GM12878 (cell line): ENCODE results near the gene PUM2. TPM values are rescaled to one million over a fixed set of nuclear protein-coding genes. Genes with fewer than 3 reads are reported as not detected.

Experiments used
- ATAC-seq: fragments of 200-7000 bp; cut with Tn5 transposase; 3 replicates; pipeline ENCODE4 v1.9.1; 2020; ENCODE audit warnings: mild to moderate bottlenecking, moderate library complexity
- BruUV-seq: library from RNA; stranded (reverse); fragments of 400-500 nt; replicated peaks from 2 replicates; lab custom pipeline; 2021; lab: Mats Ljungman, UMichigan
- CTCF ChIA-PET: fragments of 300-600 bp; sonication (Branson Sonifier 250); formaldehyde crosslinking; extraction: SDS; loops from one replicate; lab custom pipeline; 2021; ENCODE audit warnings: inconsistent platforms; lab: Yijun Ruan, JAX
- POLR2A ChIA-PET: fragments of 350-600 bp; formaldehyde crosslinking; extraction: SDS; loops from one replicate; lab custom pipeline; 2021; ENCODE audit warnings: inconsistent platforms; lab: Charles Lee
- RAD21 ChIA-PET: fragments of 300-600 bp; sonication (Branson Sonifier 250); formaldehyde crosslinking; loops from one replicate; lab custom pipeline; 2023; ENCODE audit warnings: antibody characterized with exemption; ENCODE audit not compliant: unreplicated experiment; lab: Charles Lee
- SMC1A ChIA-PET: fragments of 300-600 bp; sonication (Branson Sonifier 250); formaldehyde crosslinking; loops from one replicate; lab custom pipeline; 2023; ENCODE audit not compliant: unreplicated experiment, uncharacterized antibody; lab: Charles Lee
- DNase-seq: peaks from one replicate; pipeline ENCODE4 v3.0.0-alpha.2; 2011; ENCODE audit warnings: low read depth, low spot score
- FAIRE-seq: peaks from 3 replicates; lab custom pipeline; 2011; peaks lifted over from hg19 to GRCh38; lab: Jason Lieb, UNC
- H2AFZ ChIP-seq: 2 replicates; pipeline ENCODE4 v1.6.0; 2011; ENCODE audit warnings: low read depth, low read length, control low read depth; ENCODE audit not compliant: control insufficient read depth
- H3K27ac ChIP-seq: 2 replicates; pipeline ENCODE4 v1.5.1; 2011; ENCODE audit warnings: control low read depth; ENCODE audit not compliant: control insufficient read depth, insufficient read depth
- H3K27me3 ChIP-seq, 2 experiments: replicated peaks in 1 of 2; 2 replicates each; pipeline versions ENCODE4 v1.6.0 to v1.6.1; 2011; ENCODE audit warnings: low read length in 1 of 2; ENCODE audit not compliant: control insufficient read depth in 2 of 2, insufficient read depth in 2 of 2
- H3K36me3 ChIP-seq, 2 experiments: 2 replicates each; pipeline ENCODE4 v1.5.1; 2011; ENCODE audit warnings: low read length in 1 of 2; ENCODE audit not compliant: control insufficient read depth in 2 of 2, insufficient read depth in 2 of 2
- H3K4me1 ChIP-seq: 2 replicates; pipeline ENCODE4 v1.6.1; 2011; ENCODE audit warnings: mild to moderate bottlenecking, low read length, moderate library complexity, mixed read lengths; ENCODE audit not compliant: control insufficient read depth, insufficient read depth
- H3K4me2 ChIP-seq: 2 replicates; pipeline ENCODE4 v1.6.0; 2011; ENCODE audit warnings: control low read depth; ENCODE audit not compliant: control insufficient read depth, insufficient read depth
- H3K4me3 ChIP-seq: fragments of 200-600 bp; sonication (generic); 2 replicates; pipeline ENCODE4 v1.5.1; 2016
- H3K79me2 ChIP-seq: 2 replicates; pipeline ENCODE4 v1.6.0; 2011; ENCODE audit warnings: low read length; ENCODE audit not compliant: control insufficient read depth, insufficient read depth
- H3K9ac ChIP-seq: 2 replicates; pipeline ENCODE4 v1.8.0; 2011; ENCODE audit warnings: low read length, control low read depth, mixed read lengths; ENCODE audit not compliant: control insufficient read depth, insufficient read depth
- H3K9me3 ChIP-seq: replicated peaks from 3 replicates; pipeline ENCODE4 v1.5.1; 2011; ENCODE audit warnings: mild to moderate bottlenecking, low read length; ENCODE audit not compliant: control insufficient read depth, insufficient read depth
- H4K20me1 ChIP-seq: 2 replicates; pipeline ENCODE4 v1.6.0; 2011; ENCODE audit not compliant: control insufficient read depth, insufficient read depth
- BHLHE40 ChIP-seq, 2 experiments: fragments of 450-650 bp in 1 of 2; IDR thresholded peaks; 2 replicates each; pipeline ENCODE4 v1.6.1; 2011 to 2017; ENCODE audit warnings: low read depth in 2 of 2, borderline replicate concordance in 1 of 2, improper control_type of control experiment in 1 of 2, low read length in 1 of 2, mild to moderate bottlenecking in 1 of 2
- CBX5 ChIP-seq: sonication (generic); IDR thresholded peaks from 2 replicates; pipeline ENCODE4 v1.6.1; 2016; ENCODE audit warnings: low read depth, moderate library complexity, mild to moderate bottlenecking, inconsistent platforms
- IKZF1 ChIP-seq: fragments of 450-650 bp; conservative IDR thresholded peaks from 2 replicates; pipeline ENCODE4 v1.6.1; 2017; ENCODE audit warnings: antibody characterized with exemption, mild to moderate bottlenecking
- IRF4 ChIP-seq: IDR thresholded peaks from 2 replicates; pipeline ENCODE4 v1.6.1; 2011; ENCODE audit warnings: low read depth, low read length
- MYB ChIP-seq: fragments of 150-350 bp; IDR thresholded peaks from 2 replicates; pipeline ENCODE4 v1.6.1; 2014; ENCODE audit warnings: mild to moderate bottlenecking, low read depth, low read length, borderline replicate concordance
- NFIC ChIP-seq: IDR thresholded peaks from 2 replicates; pipeline ENCODE4 v1.6.1; 2012; ENCODE audit warnings: low read depth, mild to moderate bottlenecking, inconsistent platforms, low read length, moderate library complexity
- NR2F1 ChIP-seq: fragments of 450-650 bp; conservative IDR thresholded peaks from 2 replicates; pipeline ENCODE4 v1.6.1; 2017; ENCODE audit warnings: mild to moderate bottlenecking
- POLR2A ChIP-seq: IDR thresholded peaks from 2 replicates; pipeline ENCODE4 v1.6.1; 2011; ENCODE audit warnings: low read depth, mild to moderate bottlenecking, low read length
- POU2F2 ChIP-seq: IDR thresholded peaks from 3 replicates; pipeline ENCODE4 v1.6.1; 2011; ENCODE audit warnings: low read depth, mild to moderate bottlenecking, low read length, borderline replicate concordance
- SIX5 ChIP-seq: IDR thresholded peaks from 2 replicates; pipeline ENCODE4 v1.6.1; 2011; ENCODE audit warnings: mild to moderate bottlenecking, low read depth, low read length, moderate library complexity; ENCODE audit not compliant: severe bottlenecking
- ZNF24 ChIP-seq: fragments of 450-650 bp; IDR thresholded peaks from 2 replicates; pipeline ENCODE4 v1.6.1; 2017; ENCODE audit warnings: antibody characterized with exemption, mild to moderate bottlenecking
- WGBS: methylation state at CpG from one replicate; pipeline ENCODE4 v1.1.6; 2016; ENCODE audit warnings: low lambda C conversion rate; ENCODE audit not compliant: insufficient replicate concordance, insufficient coverage; ENCODE audit errors: missing lambda C conversion rate; 5-methylcytosine and 5-hydroxymethylcytosine counted together
- in situ Hi-C: fragments of 300-500 bp; cut with MboI; formaldehyde crosslinking; loops from 9 replicates; pipeline ENCODE4 v1.14.3; 2018; ENCODE audit warnings: mixed read lengths
- intact Hi-C: fragments of 100-400 bp; cut with micrococcal nuclease; formaldehyde crosslinking; loops from one replicate; pipeline ENCODE4 v1.14.2; 2022; ENCODE audit not compliant: unreplicated experiment
- polyA plus RNA-seq, 11 experiments: library from polyadenylated mRNA; depleted of rRNA in 4 of 11; unstranded in 6 of 11; stranded (reverse) in 5 of 11; fragments of >200 nt; fragmentation: Nextera tagmentation in 4 of 11; fragmentation: Illumina TruSeq in 1 of 11; extraction: Ambion mirVana in 4 of 11; extraction: Trizol in 1 of 11; gene quantifications; 1 replicate in 1 of 11; 2 replicates in 10 of 11; pipeline versions ENCODE4 v1.2.1 to v1.2.3, GENCODE V29; 2011 to 2016; ENCODE audit warnings: inconsistent platforms in 2 of 11, missing spikeins in 2 of 11, low read depth in 1 of 11
- total RNA-seq, 4 experiments: library from RNA; depleted of rRNA in 3 of 4; stranded (reverse); fragments of >200 nt in 3 of 4; fragmentation: Illumina TruSeq in 1 of 4; extraction: Trizol in 1 of 4; gene quantifications; 2 replicates each; pipeline versions ENCODE4 v1.2.1 to v1.2.3, GENCODE V29; 2013 to 2021
- TF ChIP-seq, protein P1 (sequence below), 3 experiments: IDR thresholded peaks in 2 of 3; conservative IDR thresholded peaks in 1 of 3; 2 replicates each; pipeline ENCODE4 v1.5.1; 2011; ENCODE audit warnings: low read depth in 3 of 3, low read length in 3 of 3, mild to moderate bottlenecking in 3 of 3, control low read depth in 2 of 3, moderate library complexity in 2 of 3, inconsistent platforms in 1 of 3, mixed read lengths in 1 of 3; ENCODE audit not compliant: control insufficient read depth in 2 of 3, insufficient read depth in 1 of 3; ENCODE audit errors: extremely low read depth in 1 of 3
- TF ChIP-seq, protein P2 (sequence below): fragments of 150-350 bp; IDR thresholded peaks from 2 replicates; pipeline ENCODE4 v1.6.1; 2014; ENCODE audit warnings: mild to moderate bottlenecking, low read depth, low read length

PUM2 gene
- total and polyA plus RNA-seq, 10 of the 15 experiments (the other 5 are each of a cell fraction or from before 2014, with no cell fraction given), result 14.5 to 87.6 (median 29.4) TPM

DNA sequence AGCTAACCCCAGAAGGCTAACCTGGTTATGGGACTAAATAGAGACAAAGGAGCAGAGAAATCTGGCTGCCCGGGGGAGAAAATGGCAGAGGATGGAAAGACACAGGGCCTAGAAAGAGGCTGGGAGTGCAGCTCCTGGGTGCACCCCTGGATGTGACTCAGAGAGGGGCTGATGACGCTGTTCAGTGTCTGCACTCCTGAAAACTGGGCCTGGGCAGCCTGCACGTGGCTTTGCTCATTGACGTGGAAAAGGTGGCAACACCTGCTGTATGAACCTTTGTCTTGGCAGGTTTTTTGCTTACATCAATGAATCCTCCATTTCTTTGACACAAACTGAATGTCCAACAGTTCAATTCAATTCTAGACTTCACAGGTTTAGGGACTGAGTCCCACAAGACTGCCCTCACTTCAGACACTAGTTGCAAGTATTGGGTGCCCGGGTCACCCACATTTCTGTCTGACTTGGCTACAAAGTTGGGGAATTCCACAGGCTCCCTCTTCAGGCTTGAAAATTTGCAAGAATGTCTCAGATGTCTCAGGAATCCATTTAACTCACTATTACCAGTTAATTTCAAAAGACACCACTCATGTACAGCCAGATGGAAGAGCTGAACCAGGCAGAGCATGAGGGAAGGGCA, 47.3 kb upstream of the PUM2 start:
- Histone ChIP-seq H4K20me1 (no peaks in the 10 kb centered on the region), H2AFZ (no peak overlapping the region), H3K4me2 (no peak overlapping the region), H3K9ac (no peak overlapping the region), H3K4me3 (no peak overlapping the region), H3K27ac (no peak overlapping the region), H3K4me1 (no peaks in the 10 kb centered on the region), H3K36me3 (no peaks in the 10 kb centered on the region), H3K79me2 (no peaks in the 10 kb centered on the region), H3K27me3 (peaks cover 0 to 1% of the 10 kb centered on the region in 2 experiments; a peak in 2 of 4 replicates), H3K9me3 (no peaks in the 10 kb centered on the region)
- TF ChIP-seq POU2F2, result no peak
- TF ChIP-seq POLR2A, result no peak
- TF ChIP-seq NFIC, result no peak
- peak in 1 of 2 experiments; percentile 22; a peak in 1 of 4 replicates for TF ChIP-seq BHLHE40 (IDR thresholded peaks at IDR 0.05; ENCODE audit: borderline replicate concordance in 1 of 2, low read depth in 2 of 2, low read length in 1 of 2)
- no peak for TF ChIP-seq CBX5
- no TSS peak for BruUV-seq
- ChIA-PET CTCF (interaction anchor here (1.0 kb wide), 1 partner anchor 13 kb away, joined by 3 read pairs; no protein-coding TSS in a partner anchor), POLR2A (no interaction called here), RAD21 (interaction anchor here (1.8 kb wide), 1 partner anchor 11 kb away, joined by 3 read pairs; no protein-coding TSS in a partner anchor), SMC1A (interaction anchor here (1.7 kb wide), 1 partner anchor 14 kb away, joined by 3 read pairs; no protein-coding TSS in a partner anchor)
- peak; percentile 27; the same call in 2 of the 3 replicates for ATAC-seq
- no peak for DNase-seq
- 36% methylated on average over 5 of the region's 5 CpGs for WGBS
- no peak for FAIRE-seq
- intact Hi-C loops (no loop called here), in situ Hi-C loops (no loop called here)

DNA sequence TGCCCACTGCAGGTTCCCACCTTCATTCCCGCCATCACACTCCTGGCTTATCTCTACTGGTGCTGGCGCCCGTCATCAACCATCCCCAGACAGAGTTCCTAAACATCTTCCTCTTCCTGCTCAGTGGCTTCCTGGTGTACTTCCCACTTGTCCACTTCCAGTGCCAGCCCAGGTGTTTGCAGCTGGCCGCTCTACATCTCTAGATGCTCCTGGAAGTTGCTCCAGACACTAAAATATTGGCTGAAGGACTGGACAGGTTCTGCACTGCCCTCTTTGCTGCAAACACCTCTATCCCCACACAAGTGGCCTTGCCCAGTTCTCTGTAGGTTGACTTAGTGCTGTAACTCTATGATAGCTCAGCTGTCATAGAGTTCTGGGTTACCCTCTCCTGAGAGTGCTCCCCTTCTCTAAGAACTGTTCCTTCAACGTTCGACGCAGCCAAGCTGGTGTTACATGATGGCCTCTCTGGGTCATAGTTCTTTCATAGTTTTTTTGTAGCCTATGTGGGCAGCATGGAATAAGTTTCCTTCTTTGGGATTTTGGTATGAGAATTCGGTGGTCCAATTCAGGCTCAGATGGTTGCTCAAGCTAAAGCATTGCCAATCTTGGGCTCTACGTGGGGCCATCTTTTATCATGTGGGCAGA, 45.8 kb upstream of the PUM2 start:
- FAIRE-seq (no peak), ATAC-seq (no peak), DNase-seq (no peak)
- no peaks in the 10 kb centered on the region for H3K9me3 ChIP-seq
- no peak overlapping the region for H2AFZ ChIP-seq
- no peak overlapping the region for H3K4me2 ChIP-seq
- ChIA-PET POLR2A (no interaction called here), CTCF (interaction anchor here (0.9 to 1.0 kb wide), 3 partner anchors 14 to 16 kb away, joined by 3 to 4 read pairs (median 4); no protein-coding TSS in a partner anchor), RAD21 (interaction anchor here (1.2 kb wide), 1 partner anchor 15 kb away, joined by 3 read pairs; no protein-coding TSS in a partner anchor), SMC1A (interaction anchor here (1.7 kb wide), 1 partner anchor 15 kb away, joined by 3 read pairs; no protein-coding TSS in a partner anchor)
- 47% methylated on average over 9 of the region's 9 CpGs for WGBS
- peaks cover 0 to 1% of the 10 kb centered on the region in 2 experiments; a peak in 2 of 4 replicates for H3K27me3 ChIP-seq
- no peak overlapping the region for H3K4me3 ChIP-seq
- no peaks in the 10 kb centered on the region for H4K20me1 ChIP-seq
- in situ Hi-C loops, result no loop called here
- no peak overlapping the region for H3K9ac ChIP-seq
- no peaks in the 10 kb centered on the region for H3K36me3 ChIP-seq
- no peaks in the 10 kb centered on the region for H3K4me1 ChIP-seq
- no peak overlapping the region for H3K27ac ChIP-seq
- no peaks in the 10 kb centered on the region for H3K79me2 ChIP-seq
- intact Hi-C loops, result loop anchor here (1.0 kb wide), 1 partner anchor 246 kb away; no protein-coding TSS in a partner anchor
- no TSS peak for BruUV-seq
- TF ChIP-seq MYB (no peak), NR2F1 (no peak), SIX5 (no peak), IRF4 (no peak), ZNF24 (no peak), IKZF1 (no peak)
- TF ChIP-seq, protein P1, sequence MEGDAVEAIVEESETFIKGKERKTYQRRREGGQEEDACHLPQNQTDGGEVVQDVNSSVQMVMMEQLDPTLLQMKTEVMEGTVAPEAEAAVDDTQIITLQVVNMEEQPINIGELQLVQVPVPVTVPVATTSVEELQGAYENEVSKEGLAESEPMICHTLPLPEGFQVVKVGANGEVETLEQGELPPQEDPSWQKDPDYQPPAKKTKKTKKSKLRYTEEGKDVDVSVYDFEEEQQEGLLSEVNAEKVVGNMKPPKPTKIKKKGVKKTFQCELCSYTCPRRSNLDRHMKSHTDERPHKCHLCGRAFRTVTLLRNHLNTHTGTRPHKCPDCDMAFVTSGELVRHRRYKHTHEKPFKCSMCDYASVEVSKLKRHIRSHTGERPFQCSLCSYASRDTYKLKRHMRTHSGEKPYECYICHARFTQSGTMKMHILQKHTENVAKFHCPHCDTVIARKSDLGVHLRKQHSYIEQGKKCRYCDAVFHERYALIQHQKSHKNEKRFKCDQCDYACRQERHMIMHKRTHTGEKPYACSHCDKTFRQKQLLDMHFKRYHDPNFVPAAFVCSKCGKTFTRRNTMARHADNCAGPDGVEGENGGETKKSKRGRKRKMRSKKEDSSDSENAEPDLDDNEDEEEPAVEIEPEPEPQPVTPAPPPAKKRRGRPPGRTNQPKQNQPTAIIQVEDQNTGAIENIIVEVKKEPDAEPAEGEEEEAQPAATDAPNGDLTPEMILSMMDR (IDR thresholded peaks at IDR 0.05 in 2 of 3, conservative IDR thresholded peaks at IDR 0.05 in 1 of 3; ENCODE audit: control insufficient read depth in 2 of 3, extremely low read depth in 1 of 3, insufficient read depth in 1 of 3, low read depth in 3 of 3, low read length in 3 of 3), result no peak
- TF ChIP-seq, protein P2, sequence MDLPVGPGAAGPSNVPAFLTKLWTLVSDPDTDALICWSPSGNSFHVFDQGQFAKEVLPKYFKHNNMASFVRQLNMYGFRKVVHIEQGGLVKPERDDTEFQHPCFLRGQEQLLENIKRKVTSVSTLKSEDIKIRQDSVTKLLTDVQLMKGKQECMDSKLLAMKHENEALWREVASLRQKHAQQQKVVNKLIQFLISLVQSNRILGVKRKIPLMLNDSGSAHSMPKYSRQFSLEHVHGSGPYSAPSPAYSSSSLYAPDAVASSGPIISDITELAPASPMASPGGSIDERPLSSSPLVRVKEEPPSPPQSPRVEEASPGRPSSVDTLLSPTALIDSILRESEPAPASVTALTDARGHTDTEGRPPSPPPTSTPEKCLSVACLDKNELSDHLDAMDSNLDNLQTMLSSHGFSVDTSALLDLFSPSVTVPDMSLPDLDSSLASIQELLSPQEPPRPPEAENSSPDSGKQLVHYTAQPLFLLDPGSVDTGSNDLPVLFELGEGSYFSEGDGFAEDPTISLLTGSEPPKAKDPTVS, result no peak
